ENCODE data around the gene ACOX2.

DNA sequence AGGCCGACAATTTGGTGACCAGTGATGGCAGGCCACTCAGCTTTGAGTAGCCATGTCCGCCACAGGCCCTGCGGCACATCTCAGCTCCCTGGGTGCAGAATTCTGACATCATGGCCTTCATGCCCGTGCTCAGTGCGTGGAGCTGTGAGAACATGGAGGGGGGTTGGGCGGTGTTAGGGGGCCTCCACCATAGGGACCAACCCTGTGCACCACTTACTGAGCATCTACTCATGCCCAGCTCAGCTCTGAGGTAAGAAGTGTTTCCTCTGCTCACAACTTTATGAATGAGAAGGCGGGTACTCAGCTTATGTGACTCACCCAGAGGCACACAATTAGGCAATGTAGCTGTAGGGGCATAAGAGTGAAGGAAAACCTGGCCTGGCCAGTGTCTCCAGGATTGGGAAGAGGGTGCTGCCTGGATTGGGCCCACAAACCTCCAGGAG, 10.5 kb downstream of the ACOX2 start:
- TF ChIP-seq, protein P1, sequence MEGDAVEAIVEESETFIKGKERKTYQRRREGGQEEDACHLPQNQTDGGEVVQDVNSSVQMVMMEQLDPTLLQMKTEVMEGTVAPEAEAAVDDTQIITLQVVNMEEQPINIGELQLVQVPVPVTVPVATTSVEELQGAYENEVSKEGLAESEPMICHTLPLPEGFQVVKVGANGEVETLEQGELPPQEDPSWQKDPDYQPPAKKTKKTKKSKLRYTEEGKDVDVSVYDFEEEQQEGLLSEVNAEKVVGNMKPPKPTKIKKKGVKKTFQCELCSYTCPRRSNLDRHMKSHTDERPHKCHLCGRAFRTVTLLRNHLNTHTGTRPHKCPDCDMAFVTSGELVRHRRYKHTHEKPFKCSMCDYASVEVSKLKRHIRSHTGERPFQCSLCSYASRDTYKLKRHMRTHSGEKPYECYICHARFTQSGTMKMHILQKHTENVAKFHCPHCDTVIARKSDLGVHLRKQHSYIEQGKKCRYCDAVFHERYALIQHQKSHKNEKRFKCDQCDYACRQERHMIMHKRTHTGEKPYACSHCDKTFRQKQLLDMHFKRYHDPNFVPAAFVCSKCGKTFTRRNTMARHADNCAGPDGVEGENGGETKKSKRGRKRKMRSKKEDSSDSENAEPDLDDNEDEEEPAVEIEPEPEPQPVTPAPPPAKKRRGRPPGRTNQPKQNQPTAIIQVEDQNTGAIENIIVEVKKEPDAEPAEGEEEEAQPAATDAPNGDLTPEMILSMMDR (IDR thresholded peaks at IDR 0.05; ENCODE audit: low read depth, low read length, poor library complexity, severe bottlenecking): no peak
- no peak for TF ChIP-seq EZH2phosphoT487 (IDR thresholded peaks at IDR 0.05; ENCODE audit: borderline replicate concordance, low read length)

Data from DOHH2 (cell line).